Stimulated activated CD4-positive, alpha-beta T cell treated with anti-CD3 and anti-CD28 coated beads, Interleukin-4, amount 100 ng/mL, for 48 hours (primary cell): ENCODE results near the gene TBCD.
A peak's percentile ranks its signal among the peaks of the same experiment; 100 is the strongest.
"Not testable (repeated sequence)": the region's sequence is repeated elsewhere in the genome, so short reads cannot be mapped to it uniquely, and the experiment has no call there.

Experiments
- DNase-seq, 2 donors: peaks; one replicate each; pipeline ENCODE4 v3.0.0-alpha.2; 2020; ENCODE audit warnings: low read depth in 2 of 2

TBCD gene

GRCh38 chr17:82765371-82765770 lies 13.5 kb downstream of the TBCD start:
- DNase-seq = no peak

GRCh38 chr17:82767041-82767754 lies 15.3 kb downstream of the TBCD start:
- peak; percentile 25 to 46 for DNase-seq

- no peak for DNase-seq
These were observed 17.2 kb downstream of the TBCD start for GRCh38 chr17:82769041-82769440.

- no peak for DNase-seq
These were observed 20.2 kb downstream of the TBCD start for GRCh38 chr17:82772026-82772425.

- not testable (repeated sequence) for DNase-seq
These were observed 22.6 kb downstream of the TBCD start for GRCh38 chr17:82774456-82774855.

GRCh38 chr17:82775001-82775823 lies 23.3 kb downstream of the TBCD start:
- peak; percentile 33 to 39 for DNase-seq

- DNase-seq = no peak
These were observed 24.6 kb downstream of the TBCD start for GRCh38 chr17:82776454-82776853.

GRCh38 chr17:82777778-82778375 lies 26.0 kb downstream of the TBCD start:
- not testable (repeated sequence) for DNase-seq

GRCh38 chr17:82779541-82779940 lies 27.7 kb downstream of the TBCD start:
- no peak for DNase-seq

- no peak for DNase-seq
These were observed 28.3 kb downstream of the TBCD start for GRCh38 chr17:82780195-82780594.

GRCh38 chr17:82780971-82781893 lies 29.4 kb downstream of the TBCD start:
- no peak for DNase-seq

GRCh38 chr17:82781894-82782274 lies 30.0 kb downstream of the TBCD start:
- peak; percentile 69 to 81 for DNase-seq

GRCh38 chr17:82782657-82783207 lies 30.9 kb downstream of the TBCD start:
- DNase-seq = no peak

- no peak for DNase-seq
These were observed 31.6 kb downstream of the TBCD start for GRCh38 chr17:82783498-82783897.

- DNase-seq = not testable (repeated sequence)
These were observed 33.7 kb downstream of the TBCD start for GRCh38 chr17:82785581-82785980.

- DNase-seq = no peak
These were observed 34.6 kb downstream of the TBCD start for GRCh38 chr17:82786427-82786826.

- no peak for DNase-seq
These were observed 35.4 kb downstream of the TBCD start for GRCh38 chr17:82787081-82787848.

GRCh38 chr17:82788206-82789001 lies 36.5 kb downstream of the TBCD start:
- DNase-seq = no peak

- no peak for DNase-seq
These were observed 37.3 kb downstream of the TBCD start for GRCh38 chr17:82789051-82789592.
